ENCODE data around the gene DDX25.

DDX25 gene

DNA sequence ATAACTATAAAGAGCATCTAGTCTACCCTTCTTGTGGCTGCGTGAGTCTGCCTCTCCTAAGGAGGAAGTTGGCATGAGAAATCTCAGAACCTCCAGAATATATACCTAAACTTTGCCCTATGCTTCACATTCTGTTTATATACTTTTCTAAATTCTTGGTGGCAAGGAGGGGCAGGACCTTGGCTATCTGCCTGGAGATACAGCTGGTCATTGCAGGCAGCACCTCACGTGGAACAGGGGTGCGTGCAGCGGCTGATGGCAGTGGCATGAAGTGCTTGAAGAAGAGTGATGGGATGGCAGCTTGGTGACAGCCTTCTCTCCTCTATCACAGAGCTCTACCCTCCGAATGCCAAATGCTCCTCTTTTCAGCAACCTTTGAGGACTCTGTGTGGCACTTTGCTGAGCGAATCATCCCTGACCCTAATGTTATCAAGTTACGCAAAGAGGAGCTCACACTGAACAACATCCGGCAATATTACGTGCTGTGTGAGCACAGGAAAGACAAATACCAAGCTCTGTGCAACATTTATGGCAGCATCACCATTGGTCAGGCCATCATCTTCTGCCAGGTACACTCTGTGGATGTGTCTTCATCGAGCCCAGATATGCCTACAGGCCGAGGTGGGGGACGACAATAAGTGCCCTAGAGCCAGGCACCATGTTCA, 12.5 kb downstream of the DDX25 start:
- TF ChIP-seq CTCF (IDR thresholded peaks at IDR 0.05; ENCODE audit: low read depth, low read length) = no peak

GRCh38 chr11:125918140-125918840, 14.0 kb downstream of the DDX25 start:
- DNase-seq (ENCODE audit: extremely low read depth, low read depth) = no peak
- TF ChIP-seq CTCF (IDR thresholded peaks at IDR 0.05; ENCODE audit: low read depth, low read length) = no peak

More for the DNA sequence above, 12.5 kb downstream of the DDX25 start:
- DNase-seq (ENCODE audit: extremely low read depth, low read depth) = no peak

DNA sequence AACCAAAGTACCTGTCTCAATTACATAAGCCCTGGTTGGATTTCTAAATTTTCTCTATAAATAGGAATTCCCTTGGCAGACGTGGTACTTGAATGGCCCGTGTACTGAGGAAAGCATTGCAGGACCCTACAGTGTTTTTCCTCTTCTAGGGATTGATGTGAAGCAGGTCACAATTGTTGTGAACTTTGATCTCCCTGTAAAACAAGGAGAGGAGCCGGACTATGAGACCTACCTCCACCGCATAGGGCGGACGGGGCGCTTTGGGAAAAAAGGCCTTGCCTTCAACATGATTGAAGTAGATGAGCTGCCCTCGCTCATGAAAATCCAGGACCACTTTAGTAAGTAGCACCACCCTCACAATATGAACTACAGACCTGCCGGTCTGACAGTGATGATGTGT, 16.7 kb downstream of the DDX25 start:
- TF ChIP-seq CTCF (IDR thresholded peaks at IDR 0.05; ENCODE audit: low read depth, low read length) = no peak
- no peak for DNase-seq (ENCODE audit: extremely low read depth, low read depth)

- TF ChIP-seq CTCF (IDR thresholded peaks at IDR 0.05; ENCODE audit: low read depth, low read length) = no peak
- DNase-seq (ENCODE audit: extremely low read depth, low read depth) = no peak
Observed at GRCh38 chr11:125922156-125922555, 17.8 kb downstream of the DDX25 start.

DNA sequence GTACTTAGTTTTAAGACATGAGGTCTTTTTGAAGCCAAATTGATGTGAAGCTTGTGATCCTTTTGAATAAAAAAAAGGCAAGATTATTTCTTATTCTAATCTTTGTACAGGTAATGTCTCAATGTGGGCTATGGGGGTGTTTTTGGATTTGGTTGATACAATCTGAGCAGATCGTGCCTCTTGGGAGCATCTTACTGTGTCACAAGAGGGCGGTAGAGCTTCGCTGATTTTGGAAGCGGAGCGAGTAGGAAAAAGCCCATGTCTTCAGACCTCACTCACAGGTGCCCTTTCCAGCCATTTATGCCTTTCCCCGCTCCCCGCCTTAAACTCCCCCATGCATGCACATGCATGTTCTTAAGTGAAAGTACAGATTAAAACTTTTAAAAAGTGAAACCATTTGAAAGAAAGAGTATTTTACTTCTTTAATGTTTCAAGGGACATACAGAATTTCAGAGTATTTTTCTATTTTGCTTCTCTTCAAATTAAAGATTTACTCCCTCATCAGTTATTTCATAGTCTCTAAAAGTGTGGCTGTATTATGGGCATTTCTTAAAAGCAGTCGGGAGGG, 18.8 kb downstream of the DDX25 start:
- peak; percentile 94 for TF ChIP-seq CTCF (IDR thresholded peaks at IDR 0.05; ENCODE audit: low read depth, low read length)
- peak; percentile 30 for DNase-seq (ENCODE audit: extremely low read depth, low read depth)

DNA sequence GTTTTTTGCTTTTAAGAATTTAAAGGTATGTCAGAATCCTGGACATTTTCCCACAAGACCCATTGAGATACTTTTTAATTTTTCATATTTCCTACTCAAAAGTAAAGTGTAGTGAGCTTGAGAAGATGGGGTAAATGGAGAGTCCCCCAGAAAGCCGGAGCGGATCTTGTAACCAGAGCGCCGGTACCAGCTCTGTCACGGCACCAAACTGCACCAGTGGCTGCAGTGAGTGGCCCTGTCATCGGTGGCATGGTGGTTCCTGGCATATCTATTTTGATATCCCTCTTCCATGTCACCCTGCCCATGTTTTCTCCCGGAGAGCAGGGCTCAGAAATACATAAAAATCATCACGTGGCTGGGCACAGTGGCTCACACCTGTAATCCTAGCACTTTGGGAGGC, 19.3 kb downstream of the DDX25 start:
- TF ChIP-seq CTCF (IDR thresholded peaks at IDR 0.05; ENCODE audit: low read depth, low read length) = no peak

DNA sequence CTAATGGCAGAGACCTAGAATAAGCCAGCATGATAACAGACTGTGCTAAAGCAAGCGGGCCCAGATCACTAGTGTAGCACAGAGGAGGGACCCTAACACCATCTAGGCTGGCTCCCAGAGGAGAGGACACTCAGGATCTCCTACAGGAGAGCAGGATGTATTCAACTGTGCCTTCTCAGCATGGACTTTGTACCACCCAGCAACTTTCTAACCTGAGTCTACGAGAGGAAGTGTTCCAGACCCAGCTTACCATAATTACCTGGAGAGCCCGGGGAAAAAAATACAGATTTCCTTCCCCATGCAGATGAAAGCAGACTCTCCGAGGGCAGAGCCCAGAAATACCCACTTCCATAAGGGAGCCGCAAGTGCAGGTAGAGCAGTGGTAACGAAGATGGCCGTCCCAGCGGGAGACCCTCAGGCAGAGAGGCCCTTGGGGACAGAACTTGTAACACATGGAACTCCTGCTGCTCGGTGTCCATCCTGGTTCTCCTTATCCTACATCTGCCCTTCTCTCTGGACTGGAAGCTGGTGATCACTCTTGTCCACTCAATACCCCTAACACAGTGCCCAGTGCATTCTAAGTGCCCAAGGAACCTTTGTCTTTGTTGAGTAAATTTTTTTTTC, 20.2 kb downstream of the DDX25 start:
- no peak for DNase-seq (ENCODE audit: extremely low read depth, low read depth)
- no peak for TF ChIP-seq CTCF (IDR thresholded peaks at IDR 0.05; ENCODE audit: low read depth, low read length)

More for the DNA sequence above, 19.3 kb downstream of the DDX25 start:
- no peak for DNase-seq (ENCODE audit: extremely low read depth, low read depth)

All from AG09319 (cell line).